ENCODE data around the gene REG1B. TPM values are rescaled to one million over a fixed set of nuclear protein-coding genes. Genes with fewer than 3 reads are reported as not detected.

Gene REG1B, protein sequence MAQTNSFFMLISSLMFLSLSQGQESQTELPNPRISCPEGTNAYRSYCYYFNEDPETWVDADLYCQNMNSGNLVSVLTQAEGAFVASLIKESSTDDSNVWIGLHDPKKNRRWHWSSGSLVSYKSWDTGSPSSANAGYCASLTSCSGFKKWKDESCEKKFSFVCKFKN
- total RNA-seq = not detected
- long read RNA-seq = 0 reads

DNA sequence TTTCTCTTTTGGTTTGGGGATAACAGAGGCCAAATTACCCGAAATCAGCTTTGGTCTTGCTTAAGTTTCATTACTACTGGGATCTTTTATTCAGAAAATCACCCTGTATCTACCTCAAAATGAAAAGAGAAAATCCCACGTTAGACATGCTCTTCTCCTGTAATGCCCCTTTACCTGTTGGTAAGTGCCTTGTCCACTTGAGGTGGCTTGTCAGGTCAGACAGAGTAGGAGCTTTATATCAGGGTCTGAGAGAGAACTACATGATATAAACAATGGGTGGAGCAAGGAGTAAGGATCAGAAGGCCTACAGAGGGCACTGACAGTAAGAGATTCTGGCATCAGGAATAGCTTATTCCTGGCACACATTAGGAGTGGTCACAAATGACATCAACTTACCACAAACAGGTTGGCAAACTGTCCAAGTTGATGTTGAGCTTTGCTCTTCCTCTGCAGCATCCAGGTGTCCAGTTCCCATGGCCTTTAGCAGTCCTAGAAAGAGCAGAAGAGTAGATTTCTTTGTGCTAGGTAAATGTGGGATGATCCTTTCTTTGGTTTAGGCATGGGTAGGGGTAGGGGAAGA lies at the start of gene REG1B:
Gene REG1B, minus strand, starts transcription at position 209 of the 580 bp plus-strand sequence. CDS start 381 bp downstream, outside the sequence.
- Histone ChIP-seq H3K27ac (no peak within 1 kb of the TSS), H3K4me3 (no peak within 1 kb of the TSS), H3K4me1 (no peaks in the 10 kb centered on the region), H3K36me3 (no peaks in the 10 kb centered on the region), H3K27me3 (ENCODE audit: low read depth) (no peaks in the 10 kb centered on the region), H3K9me3 (no peaks in the 10 kb centered on the region)
- DNase-seq = no peak
- intact Hi-C loops (cut with DNase I) = no loop called here
- ATAC-seq = no peak
- TF ChIP-seq CTCF (IDR thresholded peaks at IDR 0.05) = no peak

DNA sequence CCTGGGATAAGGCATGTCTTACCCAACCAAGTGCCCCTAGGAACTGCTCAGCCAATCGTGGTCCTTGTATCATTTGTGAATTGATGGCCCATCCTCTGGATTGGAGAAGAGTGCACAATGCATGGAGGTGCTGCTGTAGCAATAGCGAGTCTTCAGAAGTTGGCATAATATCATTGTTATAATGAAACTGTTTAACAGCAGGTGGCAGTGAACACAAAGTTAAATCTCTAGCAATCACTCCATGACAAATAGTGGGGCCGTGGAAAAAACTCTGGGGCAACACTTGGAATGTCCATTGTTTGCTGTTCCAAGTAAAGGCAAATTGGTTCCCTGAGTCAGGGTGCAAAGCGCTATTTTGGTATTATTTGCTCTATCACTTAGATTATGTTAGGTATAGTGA lies 43.9 kb upstream of the REG1B start:
- intact Hi-C loops (cut with DNase I) = no loop called here
- DNase-seq = no peak
- Histone ChIP-seq H3K36me3 (no peaks in the 10 kb centered on the region), H3K9me3 (no peaks in the 10 kb centered on the region), H3K27me3 (ENCODE audit: low read depth) (no peaks in the 10 kb centered on the region), H3K27ac (no peak overlapping the region), H3K4me1 (no peaks in the 10 kb centered on the region), H3K4me3 (no peak overlapping the region)
- no peak for TF ChIP-seq CTCF (IDR thresholded peaks at IDR 0.05)
- no peak for ATAC-seq

- H3K27ac ChIP-seq = no peak overlapping the region
- TF ChIP-seq CTCF (IDR thresholded peaks at IDR 0.05) = no peak
- intact Hi-C loops (cut with DNase I) = no loop called here
- no peak for ATAC-seq
- no peak for DNase-seq
- H3K9me3 ChIP-seq = no peaks in the 10 kb centered on the region
- H3K4me1 ChIP-seq = no peaks in the 10 kb centered on the region
- no peaks in the 10 kb centered on the region for H3K27me3 ChIP-seq (ENCODE audit: low read depth)
- no peaks in the 10 kb centered on the region for H3K36me3 ChIP-seq
- H3K4me3 ChIP-seq = no peak overlapping the region
Measured at GRCh38 chr2:79129804-79130203, 42.0 kb upstream of the REG1B start.

DNA sequence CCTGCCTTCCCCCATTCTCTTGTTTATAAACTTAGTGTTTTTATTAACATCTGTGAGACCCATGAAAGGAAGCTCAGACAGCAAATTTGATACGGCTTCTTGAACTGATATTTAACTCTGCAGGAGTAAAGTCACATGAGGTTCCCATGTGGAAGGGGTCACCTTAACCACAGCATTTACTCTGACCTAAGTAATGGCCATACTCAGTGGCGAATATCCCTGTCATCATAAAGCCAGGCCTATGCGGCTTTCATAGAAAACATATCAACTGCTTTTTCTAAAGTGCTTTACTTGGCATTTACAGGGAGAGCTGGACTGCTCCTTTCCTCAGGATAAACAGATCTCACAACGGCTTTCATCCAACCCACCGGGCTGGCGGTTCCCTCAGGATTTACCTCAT lies 41.5 kb upstream of the REG1B start:
- intact Hi-C loops (cut with DNase I) = no loop called here
- H3K9me3 ChIP-seq = no peaks in the 10 kb centered on the region
- ATAC-seq = no peak
- no peaks in the 10 kb centered on the region for H3K36me3 ChIP-seq
- H3K27me3 ChIP-seq (ENCODE audit: low read depth) = no peaks in the 10 kb centered on the region
- no peak overlapping the region for H3K27ac ChIP-seq
- DNase-seq = no peak
- no peak overlapping the region for H3K4me3 ChIP-seq
- no peaks in the 10 kb centered on the region for H3K4me1 ChIP-seq
- no peak for TF ChIP-seq CTCF (IDR thresholded peaks at IDR 0.05)

DNA sequence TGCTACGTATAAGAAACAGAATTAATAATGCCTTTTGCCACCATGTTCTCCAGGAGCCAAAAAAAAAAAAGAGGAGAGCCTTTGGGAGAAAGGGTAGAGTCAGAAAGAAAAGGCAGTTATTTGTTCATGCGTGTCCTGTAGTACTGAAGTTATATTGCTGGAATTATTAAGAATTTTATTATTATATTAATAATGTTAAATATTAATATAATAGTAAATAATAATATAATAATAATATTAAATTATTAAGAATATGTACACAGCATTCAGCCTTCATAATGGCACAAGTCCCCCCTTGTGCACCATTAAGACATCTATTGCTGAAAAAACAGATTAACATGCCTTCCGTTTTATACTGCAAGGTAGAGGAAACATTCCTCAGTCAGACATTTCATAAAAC lies 40.6 kb upstream of the REG1B start:
- no peaks in the 10 kb centered on the region for H3K27me3 ChIP-seq (ENCODE audit: low read depth)
- no peak overlapping the region for H3K27ac ChIP-seq
- intact Hi-C loops (cut with DNase I) = no loop called here
- no peak for DNase-seq
- no peak for ATAC-seq
- H3K4me1 ChIP-seq = no peaks in the 10 kb centered on the region
- H3K4me3 ChIP-seq = no peak overlapping the region
- no peak for TF ChIP-seq CTCF (IDR thresholded peaks at IDR 0.05)
- no peaks in the 10 kb centered on the region for H3K9me3 ChIP-seq
- no peaks in the 10 kb centered on the region for H3K36me3 ChIP-seq
